H9 (cell line): ENCODE data around the gene CTNS. TPM values are rescaled to one million over a fixed set of nuclear protein-coding genes. Genes with fewer than 3 reads are reported as not detected.

Experiments used
- DNase-seq: peaks from one replicate; pipeline ENCODE4 v3.0.0-alpha.2; 2017
- H2AFZ ChIP-seq: one replicate; pipeline ENCODE4 v1.6.1; 2013; ENCODE audit warnings: mild to moderate bottlenecking, low read length, control low read depth, moderate library complexity
- H2AK5ac ChIP-seq: 2 replicates; pipeline ENCODE4 v1.6.1; 2013; ENCODE audit warnings: low read length, control low read depth, mixed read lengths; ENCODE audit not compliant: insufficient read length
- H2BK120ac ChIP-seq: one replicate; pipeline ENCODE4 v1.6.1; 2013; ENCODE audit warnings: low read depth, mild to moderate bottlenecking, low read length, control low read depth, inconsistent platforms; ENCODE audit not compliant: poor library complexity, severe bottlenecking
- H2BK12ac ChIP-seq: 2 replicates; pipeline ENCODE4 v1.6.1; 2013; ENCODE audit warnings: low read length, control low read depth, mixed read lengths, low read depth; ENCODE audit not compliant: insufficient read length
- H2BK15ac ChIP-seq: 2 replicates; pipeline ENCODE4 v1.6.1; 2013; ENCODE audit warnings: low read depth, low read length, control low read depth
- H2BK20ac ChIP-seq: one replicate; pipeline ENCODE4 v1.6.1; 2013; ENCODE audit warnings: low read depth, mild to moderate bottlenecking, low read length, control low read depth, inconsistent platforms; ENCODE audit not compliant: poor library complexity, severe bottlenecking
- H2BK5ac ChIP-seq: 2 replicates; pipeline ENCODE4 v1.6.1; 2013; ENCODE audit warnings: low read length, control low read depth, mixed read lengths; ENCODE audit not compliant: insufficient read length
- H3K14ac ChIP-seq: 2 replicates; pipeline ENCODE4 v1.6.1; 2013; ENCODE audit warnings: low read length, control low read depth; ENCODE audit not compliant: insufficient read depth
- H3K18ac ChIP-seq: 2 replicates; pipeline ENCODE4 v1.6.1; 2013; ENCODE audit warnings: low read depth, mild to moderate bottlenecking, mixed read lengths, low read length, control low read depth; ENCODE audit not compliant: insufficient read length
- H3K23ac ChIP-seq: 2 replicates; pipeline ENCODE4 v1.6.1; 2013; ENCODE audit warnings: low read length, control low read depth, mixed read lengths, low read depth; ENCODE audit not compliant: insufficient read length
- H3K23me2 ChIP-seq: 2 replicates; pipeline ENCODE4 v1.6.1; 2013; ENCODE audit warnings: low read depth, mild to moderate bottlenecking, mixed read lengths, low read length, control low read depth; ENCODE audit not compliant: insufficient read length, poor library complexity, severe bottlenecking
- H3K27ac ChIP-seq: 2 replicates; pipeline ENCODE4 v1.5.1; 2013; ENCODE audit warnings: low read length, control low read depth, mixed read lengths, low read depth; ENCODE audit not compliant: insufficient read length
- H3K27me3 ChIP-seq: 2 replicates; pipeline ENCODE4 v1.6.1; 2013; ENCODE audit warnings: low read length, control low read depth, inconsistent platforms; ENCODE audit not compliant: insufficient read depth
- H3K4ac ChIP-seq: 2 replicates; pipeline ENCODE4 v1.6.1; 2013; ENCODE audit warnings: low read depth, mild to moderate bottlenecking, control low read depth, inconsistent platforms, low read length, moderate library complexity
- H3K4me1 ChIP-seq: 2 replicates; pipeline ENCODE4 v1.6.1; 2013; ENCODE audit warnings: low read length, control low read depth, inconsistent platforms; ENCODE audit not compliant: insufficient read depth
- H3K4me2 ChIP-seq: 2 replicates; pipeline ENCODE4 v1.6.1; 2013; ENCODE audit warnings: low read length, control low read depth, mixed read lengths; ENCODE audit not compliant: insufficient read length, insufficient read depth
- H3K56ac ChIP-seq: 2 replicates; pipeline ENCODE4 v1.6.1; 2013; ENCODE audit warnings: low read depth, mild to moderate bottlenecking, mixed read lengths, low read length, control low read depth; ENCODE audit not compliant: insufficient read length
- H3K79me1 ChIP-seq: 2 replicates; pipeline ENCODE4 v1.6.1; 2013; ENCODE audit warnings: low read depth, mild to moderate bottlenecking, moderate library complexity, low read length, control low read depth, inconsistent platforms; ENCODE audit not compliant: insufficient read depth, poor library complexity, severe bottlenecking
- H3K79me2 ChIP-seq: 2 replicates; pipeline ENCODE4 v1.6.1; 2013; ENCODE audit warnings: low read length, control low read depth, inconsistent platforms; ENCODE audit not compliant: insufficient read depth
- H3K9ac ChIP-seq: 2 replicates; pipeline ENCODE4 v1.6.1; 2013; ENCODE audit warnings: low read length, control low read depth, mixed read lengths; ENCODE audit not compliant: insufficient read length; ENCODE audit errors: extremely low read depth
- H3K9me3 ChIP-seq: one replicate; pipeline ENCODE4 v1.6.1; 2013; ENCODE audit warnings: low read depth, low read length, inconsistent platforms; ENCODE audit not compliant: control insufficient read depth
- H3T11ph ChIP-seq: one replicate; pipeline ENCODE4 v1.6.1; 2013; ENCODE audit warnings: mild to moderate bottlenecking, low read length, control low read depth, inconsistent platforms
- H4K20me1 ChIP-seq: one replicate; pipeline ENCODE4 v1.6.1; 2013; ENCODE audit not compliant: control insufficient read depth, insufficient read length, insufficient read depth
- H4K5ac ChIP-seq: 2 replicates; pipeline ENCODE4 v1.6.1; 2013; ENCODE audit warnings: low read depth, mild to moderate bottlenecking, mixed read lengths, low read length, control low read depth; ENCODE audit not compliant: insufficient read length
- H4K8ac ChIP-seq: replicated peaks from 2 replicates; pipeline ENCODE4 v1.6.1; 2013; ENCODE audit warnings: low read length, control low read depth, mixed read lengths, low read depth; ENCODE audit not compliant: insufficient read length
- H4K91ac ChIP-seq: 2 replicates; pipeline ENCODE4 v1.6.1; 2013; ENCODE audit warnings: low read depth, mild to moderate bottlenecking, moderate library complexity, mixed read lengths, low read length, control low read depth; ENCODE audit not compliant: insufficient read length
- H3K27ac Mint-ChIP-seq, 3 experiments: 2 replicates in 2 of 3; 3 replicates in 1 of 3; pipeline ENCODE4 v1.8.0; 2020 to 2021; ENCODE audit warnings: mixed read lengths in 3 of 3, mild to moderate bottlenecking in 1 of 3, moderate library complexity in 1 of 3
- H3K27me3 Mint-ChIP-seq: 2 replicates; pipeline ENCODE4 v1.8.0; 2021; ENCODE audit warnings: low read depth, mild to moderate bottlenecking, moderate library complexity, mixed read lengths
- H3K36me3 Mint-ChIP-seq, 3 experiments: 2 replicates in 2 of 3; 3 replicates in 1 of 3; pipeline ENCODE4 v1.8.0; 2020 to 2021; ENCODE audit warnings: low read depth in 3 of 3, mixed read lengths in 3 of 3; ENCODE audit not compliant: insufficient read depth in 1 of 3
- H3K4me1 Mint-ChIP-seq, 2 experiments: 2 replicates each; pipeline ENCODE4 v1.8.0; 2020; ENCODE audit warnings: mixed read lengths in 2 of 2
- H3K4me3 Mint-ChIP-seq, 2 experiments: 2 replicates in 1 of 2; 3 replicates in 1 of 2; pipeline ENCODE4 v1.8.0; 2020 to 2021; ENCODE audit warnings: mild to moderate bottlenecking in 2 of 2, mixed read lengths in 2 of 2, moderate library complexity in 1 of 2
- H3K9me3 Mint-ChIP-seq, 2 experiments: 2 replicates in 1 of 2; 3 replicates in 1 of 2; pipeline ENCODE4 v1.8.0; 2020; ENCODE audit warnings: mild to moderate bottlenecking in 2 of 2, mixed read lengths in 2 of 2, moderate library complexity in 1 of 2
- WGBS: extraction: QIAGEN DNeasy Blood & Tissue Kit; methylation state at CpG from one replicate; pipeline ENCODE4 v1.1.7; 2013; ENCODE audit warnings: missing lambda C conversion rate, low lambda C conversion rate, mixed read lengths; ENCODE audit not compliant: insufficient read length; ENCODE audit errors: extremely low coverage; 5-methylcytosine and 5-hydroxymethylcytosine counted together
- total RNA-seq: library from RNA; stranded (reverse); gene quantifications from 2 replicates; pipeline ENCODE4 v1.2.1, GENCODE V29; 2021
- TF ChIP-seq, protein P1 (sequence below): fragments of 200-600 bp; sonication (generic); conservative IDR thresholded peaks from 3 replicates; pipeline ENCODE4 v1.8.0; 2021; ENCODE audit warnings: antibody characterized with exemption, mild to moderate bottlenecking

The CTNS gene
- total RNA-seq, 1 experiment from 2014 or later: 12.8 TPM

DNA sequence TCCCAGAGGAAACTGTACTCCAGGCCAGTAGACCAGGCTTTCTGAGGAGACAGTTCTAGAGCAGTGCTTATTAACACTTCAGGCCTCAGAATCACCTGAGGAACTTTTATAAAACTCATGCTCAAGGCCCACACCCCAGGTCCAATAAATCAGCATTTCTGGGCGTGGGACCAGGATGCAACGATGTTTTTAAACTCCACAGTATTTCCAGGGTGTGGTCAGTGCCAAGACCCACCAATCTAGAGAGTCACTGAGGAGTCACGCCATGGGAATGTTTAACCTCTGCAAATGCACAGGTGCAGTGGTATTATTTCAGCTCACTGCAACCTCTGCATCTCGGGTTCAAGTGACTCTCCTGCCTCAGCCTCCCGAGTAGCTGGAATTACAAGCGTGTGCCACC is 23.4 kb upstream of the CTNS start:
- Histone ChIP-seq H3K4me2 (no peak overlapping the region), H2BK5ac (no peak overlapping the region), H3K27me3 (no peaks in the 10 kb centered on the region), H2BK120ac (no peak overlapping the region), H2AFZ (no peak overlapping the region), H3K4me1 (no peaks in the 10 kb centered on the region), H3T11ph (no peak overlapping the region), H3K56ac (no peak overlapping the region), H4K91ac (no peak overlapping the region), H3K79me1 (no peaks in the 10 kb centered on the region), H3K9me3 (no peaks in the 10 kb centered on the region), H3K27ac (no peak overlapping the region), H3K14ac (no peak overlapping the region), H2BK20ac (no peak overlapping the region), H4K5ac (no peak overlapping the region), H2BK15ac (no peak overlapping the region), H3K79me2 (no peaks in the 10 kb centered on the region), H3K23me2 (no peaks in the 10 kb centered on the region), H3K23ac (no peak overlapping the region), H3K18ac (no peak overlapping the region), H3K4ac (no peak overlapping the region), H4K8ac (no peak overlapping the region), H2BK12ac (no peak overlapping the region), H2AK5ac (no peak overlapping the region), H4K20me1 (no peaks in the 10 kb centered on the region), H3K9ac (no peak overlapping the region)
- H3K27me3 Mint-ChIP-seq: no peaks in the 10 kb centered on the region
- H3K27ac Mint-ChIP-seq: no peak overlapping the region
- no CpG with 5 or more reads among the region's 6 CpGs for WGBS
- H3K9me3 Mint-ChIP-seq: no peaks in the 10 kb centered on the region
- no peak overlapping the region for H3K4me3 Mint-ChIP-seq
- DNase-seq: no peak
- H3K4me1 Mint-ChIP-seq: no peaks in the 10 kb centered on the region
- peaks cover 35 to 85% (median 70%) of the 10 kb centered on the region in 3 experiments for H3K36me3 Mint-ChIP-seq
- TF ChIP-seq, protein P1, sequence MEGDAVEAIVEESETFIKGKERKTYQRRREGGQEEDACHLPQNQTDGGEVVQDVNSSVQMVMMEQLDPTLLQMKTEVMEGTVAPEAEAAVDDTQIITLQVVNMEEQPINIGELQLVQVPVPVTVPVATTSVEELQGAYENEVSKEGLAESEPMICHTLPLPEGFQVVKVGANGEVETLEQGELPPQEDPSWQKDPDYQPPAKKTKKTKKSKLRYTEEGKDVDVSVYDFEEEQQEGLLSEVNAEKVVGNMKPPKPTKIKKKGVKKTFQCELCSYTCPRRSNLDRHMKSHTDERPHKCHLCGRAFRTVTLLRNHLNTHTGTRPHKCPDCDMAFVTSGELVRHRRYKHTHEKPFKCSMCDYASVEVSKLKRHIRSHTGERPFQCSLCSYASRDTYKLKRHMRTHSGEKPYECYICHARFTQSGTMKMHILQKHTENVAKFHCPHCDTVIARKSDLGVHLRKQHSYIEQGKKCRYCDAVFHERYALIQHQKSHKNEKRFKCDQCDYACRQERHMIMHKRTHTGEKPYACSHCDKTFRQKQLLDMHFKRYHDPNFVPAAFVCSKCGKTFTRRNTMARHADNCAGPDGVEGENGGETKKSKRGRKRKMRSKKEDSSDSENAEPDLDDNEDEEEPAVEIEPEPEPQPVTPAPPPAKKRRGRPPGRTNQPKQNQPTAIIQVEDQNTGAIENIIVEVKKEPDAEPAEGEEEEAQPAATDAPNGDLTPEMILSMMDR: no peak
